ENCODE measurements around the gene MANBA. TPM values are rescaled to one million over a fixed set of nuclear protein-coding genes. Genes with fewer than 3 reads are reported as not detected.
"Not testable (repeated sequence)": the region's sequence is repeated elsewhere in the genome, so short reads cannot be mapped to it uniquely, and the experiment has no call there.

The MANBA gene
- polyA plus RNA-seq, 1 donor, result 25.3 TPM

- 100% methylated on average over 1 of the region's 1 CpG for WGBS (ENCODE audit: insufficient coverage, low lambda C conversion rate)
- not testable (repeated sequence) for H3K4me1 ChIP-seq (ENCODE audit: control insufficient read depth, insufficient read depth, low read length); H3K36me3 ChIP-seq (ENCODE audit: control insufficient read depth, insufficient read depth, low read length); H3K27ac ChIP-seq (ENCODE audit: low read length); H3K9me3 ChIP-seq (ENCODE audit: control insufficient read depth, low read depth, low read length); H3K27me3 ChIP-seq (ENCODE audit: control insufficient read depth, insufficient read depth, low read length); DNase-seq; H3K4me3 ChIP-seq (ENCODE audit: low read length)
These were observed 51.7 kb downstream of the MANBA start for GRCh38 chr4:102709060-102709459.

DNA sequence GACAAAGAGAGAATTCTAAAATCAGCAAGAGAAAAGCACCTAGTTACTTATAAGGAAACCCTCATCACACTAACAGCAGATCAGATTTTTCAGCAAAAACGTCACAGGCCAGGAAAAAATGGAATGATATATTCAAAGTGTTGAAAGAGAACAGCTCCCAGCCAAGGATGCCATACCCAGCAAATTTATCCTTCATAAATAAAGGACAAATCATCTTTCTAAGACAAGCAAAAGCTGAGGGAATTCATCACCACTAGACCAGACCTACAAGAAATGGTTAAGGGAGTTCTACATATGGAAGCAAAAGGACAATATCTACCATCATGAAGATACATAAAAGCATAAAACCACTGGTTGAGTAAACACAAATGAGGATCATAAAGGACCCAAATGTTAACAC is 53.6 kb downstream of the MANBA start:
- no peak for DNase-seq
- Histone ChIP-seq H3K9me3 (ENCODE audit: control insufficient read depth, low read depth, low read length) (no peaks in the 10 kb centered on the region), H3K27me3 (ENCODE audit: control insufficient read depth, insufficient read depth, low read length) (no peaks in the 10 kb centered on the region), H3K27ac (ENCODE audit: low read length) (no peak overlapping the region), H3K4me1 (ENCODE audit: control insufficient read depth, insufficient read depth, low read length) (no peaks in the 10 kb centered on the region), H3K4me3 (ENCODE audit: low read length) (no peak overlapping the region), H3K36me3 (ENCODE audit: control insufficient read depth, insufficient read depth, low read length) (peaks cover 4% of the 10 kb centered on the region)
- 83% methylated on average over 1 of the region's 1 CpG for WGBS (ENCODE audit: insufficient coverage, low lambda C conversion rate)

GRCh38 chr4:102705391-102705935 is 55.3 kb downstream of the MANBA start:
- DNase-seq, result no peak
- no peaks in the 10 kb centered on the region for H3K9me3 ChIP-seq (ENCODE audit: control insufficient read depth, low read depth, low read length)
- H3K27ac ChIP-seq (ENCODE audit: low read length), result no peak overlapping the region
- H3K4me1 ChIP-seq (ENCODE audit: control insufficient read depth, insufficient read depth, low read length), result no peaks in the 10 kb centered on the region
- H3K4me3 ChIP-seq (ENCODE audit: low read length), result no peak overlapping the region
- H3K27me3 ChIP-seq (ENCODE audit: control insufficient read depth, insufficient read depth, low read length), result no peaks in the 10 kb centered on the region
- peaks cover 4% of the 10 kb centered on the region for H3K36me3 ChIP-seq (ENCODE audit: control insufficient read depth, insufficient read depth, low read length)
- WGBS (ENCODE audit: insufficient coverage, low lambda C conversion rate), result no CpG with 5 or more reads among the region's 1 CpG

DNA sequence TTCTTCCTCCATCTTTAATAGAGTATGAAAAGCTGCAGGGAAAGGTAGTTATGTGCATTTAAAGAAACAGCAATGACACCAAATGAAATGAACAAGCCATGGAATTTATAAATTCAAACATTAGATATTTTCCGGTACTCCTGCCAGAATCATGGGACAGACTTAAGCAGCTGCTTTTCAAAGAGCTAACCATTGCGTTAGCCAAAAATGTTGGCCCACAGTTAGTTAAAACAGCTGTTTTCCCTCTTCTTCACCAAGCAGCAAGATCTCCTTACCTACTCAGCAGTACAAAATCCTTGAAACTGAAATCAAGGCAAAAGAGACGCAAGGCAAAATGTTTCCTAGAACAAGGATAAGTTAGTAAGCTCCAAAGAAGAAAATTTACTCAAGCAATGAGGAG is 64.0 kb downstream of the MANBA start:
- WGBS (ENCODE audit: insufficient coverage, low lambda C conversion rate), result no CpG with 5 or more reads among the region's 3 CpGs
- H3K9me3 ChIP-seq (ENCODE audit: control insufficient read depth, low read depth, low read length), result no peaks in the 10 kb centered on the region
- no peak overlapping the region for H3K27ac ChIP-seq (ENCODE audit: low read length)
- no peaks in the 10 kb centered on the region for H3K4me1 ChIP-seq (ENCODE audit: control insufficient read depth, insufficient read depth, low read length)
- peaks cover 5% of the 10 kb centered on the region for H3K36me3 ChIP-seq (ENCODE audit: control insufficient read depth, insufficient read depth, low read length)
- no peak overlapping the region for H3K4me3 ChIP-seq (ENCODE audit: low read length)
- DNase-seq, result no peak
- no peaks in the 10 kb centered on the region for H3K27me3 ChIP-seq (ENCODE audit: control insufficient read depth, insufficient read depth, low read length)

GRCh38 chr4:102694791-102695190 is 66.0 kb downstream of the MANBA start:
- no peak for DNase-seq
- no CpG with 5 or more reads among the region's 3 CpGs for WGBS (ENCODE audit: insufficient coverage, low lambda C conversion rate)
- H3K4me1 ChIP-seq (ENCODE audit: control insufficient read depth, insufficient read depth, low read length), result no peaks in the 10 kb centered on the region

GRCh38 chr4:102693861-102694260 is 66.9 kb downstream of the MANBA start:
- Histone ChIP-seq H3K27ac (ENCODE audit: low read length) (no peak overlapping the region), H3K36me3 (ENCODE audit: control insufficient read depth, insufficient read depth, low read length) (peaks cover 5% of the 10 kb centered on the region), H3K4me3 (ENCODE audit: low read length) (no peak overlapping the region), H3K27me3 (ENCODE audit: control insufficient read depth, insufficient read depth, low read length) (no peaks in the 10 kb centered on the region), H3K9me3 (ENCODE audit: control insufficient read depth, low read depth, low read length) (no peaks in the 10 kb centered on the region), H3K4me1 (ENCODE audit: control insufficient read depth, insufficient read depth, low read length) (no peaks in the 10 kb centered on the region)
- no peak for DNase-seq
- WGBS (ENCODE audit: insufficient coverage, low lambda C conversion rate), result no CpG with 5 or more reads among the region's 5 CpGs

More at GRCh38 chr4:102694791-102695190, 66.0 kb downstream of the MANBA start:
- Histone ChIP-seq H3K36me3 (ENCODE audit: control insufficient read depth, insufficient read depth, low read length) (peaks cover 5% of the 10 kb centered on the region), H3K27ac (ENCODE audit: low read length) (no peak overlapping the region), H3K9me3 (ENCODE audit: control insufficient read depth, low read depth, low read length) (no peaks in the 10 kb centered on the region), H3K4me3 (ENCODE audit: low read length) (no peak overlapping the region), H3K27me3 (ENCODE audit: control insufficient read depth, insufficient read depth, low read length) (no peaks in the 10 kb centered on the region)

DNA sequence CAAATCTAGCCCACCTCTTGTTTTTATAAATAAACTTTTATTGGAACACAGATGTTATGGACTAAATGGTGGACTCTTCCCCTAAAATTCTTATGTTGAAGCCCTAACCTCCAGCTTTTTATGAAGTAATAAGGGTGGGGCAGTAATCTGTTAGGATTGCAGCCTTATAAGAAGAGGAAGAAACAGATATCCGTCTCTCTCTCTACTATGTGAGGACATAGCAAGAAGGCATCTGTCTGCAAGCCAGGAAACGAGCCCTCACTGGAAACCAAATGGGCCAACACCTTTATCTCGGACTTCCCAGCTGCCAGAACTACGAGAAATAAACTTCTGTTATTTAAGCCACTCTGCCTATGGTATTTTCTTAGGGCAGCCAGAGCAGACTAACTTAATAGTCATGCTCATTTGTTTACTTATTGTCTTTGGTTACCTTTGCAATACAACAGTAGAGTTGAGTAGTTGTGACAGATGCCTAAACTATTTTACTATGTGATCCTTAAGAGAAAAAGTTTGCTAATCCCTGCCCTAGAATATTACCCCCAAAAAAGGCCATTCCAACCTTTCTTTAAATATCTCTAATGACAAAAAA is 67.4 kb downstream of the MANBA start:
- Histone ChIP-seq H3K4me3 (ENCODE audit: low read length) (no peak overlapping the region), H3K36me3 (ENCODE audit: control insufficient read depth, insufficient read depth, low read length) (peaks cover 5% of the 10 kb centered on the region), H3K4me1 (ENCODE audit: control insufficient read depth, insufficient read depth, low read length) (no peaks in the 10 kb centered on the region), H3K9me3 (ENCODE audit: control insufficient read depth, low read depth, low read length) (no peaks in the 10 kb centered on the region), H3K27me3 (ENCODE audit: control insufficient read depth, insufficient read depth, low read length) (no peaks in the 10 kb centered on the region), H3K27ac (ENCODE audit: low read length) (no peak overlapping the region)
- DNase-seq, result no peak
- 100% methylated on average over 2 of the region's 4 CpGs for WGBS (ENCODE audit: insufficient coverage, low lambda C conversion rate)

DNA sequence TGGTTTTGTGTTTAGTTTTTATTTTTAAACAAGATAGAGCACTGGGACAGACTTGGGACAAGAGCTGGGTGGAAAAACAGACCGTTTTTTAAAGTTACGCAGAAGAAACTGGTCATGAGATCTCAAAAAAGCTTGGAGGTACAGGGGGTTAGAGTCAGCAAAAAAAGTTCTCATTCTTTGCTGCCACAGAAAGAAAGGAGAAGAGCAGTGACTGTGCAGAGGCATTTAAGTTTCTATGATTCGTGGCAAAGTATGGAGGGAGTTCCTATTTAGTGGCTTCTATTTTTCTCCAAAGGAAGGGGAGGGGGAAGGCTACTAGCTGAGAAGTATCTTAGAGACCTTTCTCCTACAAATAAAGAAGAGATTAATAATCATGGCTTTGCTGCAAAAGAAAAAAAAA is 68.3 kb downstream of the MANBA start:
- H3K36me3 ChIP-seq (ENCODE audit: control insufficient read depth, insufficient read depth, low read length), result peaks cover 5% of the 10 kb centered on the region
- DNase-seq, result no peak
- H3K9me3 ChIP-seq (ENCODE audit: control insufficient read depth, low read depth, low read length), result no peaks in the 10 kb centered on the region
- H3K4me3 ChIP-seq (ENCODE audit: low read length), result no peak overlapping the region
- 100% methylated on average over 1 of the region's 3 CpGs for WGBS (ENCODE audit: insufficient coverage, low lambda C conversion rate)
- H3K27ac ChIP-seq (ENCODE audit: low read length), result no peak overlapping the region
- no peaks in the 10 kb centered on the region for H3K27me3 ChIP-seq (ENCODE audit: control insufficient read depth, insufficient read depth, low read length)
- no peaks in the 10 kb centered on the region for H3K4me1 ChIP-seq (ENCODE audit: control insufficient read depth, insufficient read depth, low read length)

DNA sequence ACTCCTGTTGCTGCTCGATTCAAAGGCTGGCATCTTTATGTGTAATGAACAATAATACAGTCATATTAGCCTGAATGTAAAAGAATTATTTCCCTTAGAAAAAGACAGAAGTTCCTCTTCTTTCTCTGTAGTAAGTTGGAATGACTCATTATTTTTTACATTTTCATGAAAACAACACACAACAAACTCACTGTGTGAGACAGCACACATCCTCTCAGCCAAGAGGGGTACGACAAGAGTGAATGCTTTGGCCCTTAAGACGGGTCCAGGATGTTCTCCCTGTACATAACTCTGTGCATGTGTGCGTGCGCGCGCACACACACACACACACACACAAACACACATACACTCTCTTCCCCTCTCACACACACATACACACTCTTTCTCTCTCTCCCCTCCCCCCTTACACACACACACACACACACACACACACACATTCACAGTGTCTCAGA is 72.8 kb downstream of the MANBA start:
- Histone ChIP-seq H3K36me3 (ENCODE audit: control insufficient read depth, insufficient read depth, low read length) (no peaks in the 10 kb centered on the region), H3K4me3 (ENCODE audit: low read length) (no peak overlapping the region), H3K9me3 (ENCODE audit: control insufficient read depth, low read depth, low read length) (no peaks in the 10 kb centered on the region), H3K4me1 (ENCODE audit: control insufficient read depth, insufficient read depth, low read length) (no peaks in the 10 kb centered on the region), H3K27ac (ENCODE audit: low read length) (no peak overlapping the region), H3K27me3 (ENCODE audit: control insufficient read depth, insufficient read depth, low read length) (no peaks in the 10 kb centered on the region)
- no CpG with 5 or more reads among the region's 7 CpGs for WGBS (ENCODE audit: insufficient coverage, low lambda C conversion rate)
- no peak for DNase-seq

DNA sequence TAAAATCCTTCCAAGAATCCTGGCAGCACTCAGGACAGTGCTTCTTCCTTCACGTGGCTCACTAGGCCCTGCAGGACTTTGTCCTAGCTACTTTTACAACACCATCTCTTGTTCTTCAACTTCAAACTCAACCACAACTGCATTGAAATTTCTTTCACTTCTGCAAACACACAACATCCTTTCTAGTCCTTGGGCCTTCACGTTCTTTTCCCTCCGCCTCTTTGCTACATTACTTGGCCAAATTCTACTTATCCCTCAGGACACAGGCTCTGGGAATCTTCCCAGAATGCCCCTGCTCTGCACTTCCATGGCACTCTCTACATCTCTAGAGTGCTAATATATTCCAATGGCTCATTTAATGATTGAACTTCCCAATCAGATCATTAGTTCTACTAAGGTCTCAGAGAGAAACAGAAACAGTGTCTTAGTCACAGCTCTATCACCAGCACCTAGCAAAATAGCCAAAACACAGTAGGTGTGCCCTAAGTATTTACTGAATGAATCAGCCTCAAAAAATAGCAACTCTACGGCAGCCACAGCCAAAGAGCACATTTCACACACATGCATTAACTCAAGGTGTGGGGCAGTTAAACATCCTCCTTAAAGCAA is 73.3 kb downstream of the MANBA start:
- no peaks in the 10 kb centered on the region for H3K9me3 ChIP-seq (ENCODE audit: control insufficient read depth, low read depth, low read length)
- H3K27me3 ChIP-seq (ENCODE audit: control insufficient read depth, insufficient read depth, low read length), result no peaks in the 10 kb centered on the region
- 73% methylated on average over 3 of the region's 4 CpGs for WGBS (ENCODE audit: insufficient coverage, low lambda C conversion rate)
- H3K4me3 ChIP-seq (ENCODE audit: low read length), result no peak overlapping the region
- H3K27ac ChIP-seq (ENCODE audit: low read length), result no peak overlapping the region
- H3K36me3 ChIP-seq (ENCODE audit: control insufficient read depth, insufficient read depth, low read length), result no peaks in the 10 kb centered on the region
- H3K4me1 ChIP-seq (ENCODE audit: control insufficient read depth, insufficient read depth, low read length), result no peaks in the 10 kb centered on the region
- DNase-seq, result peak in 1 of 2 donors; percentile 17

GRCh38 chr4:102685768-102686167 is 75.0 kb downstream of the MANBA start:
- Histone ChIP-seq H3K27me3 (ENCODE audit: control insufficient read depth, insufficient read depth, low read length) (no peaks in the 10 kb centered on the region), H3K4me3 (ENCODE audit: low read length) (no peak overlapping the region), H3K36me3 (ENCODE audit: control insufficient read depth, insufficient read depth, low read length) (peaks cover 4% of the 10 kb centered on the region), H3K9me3 (ENCODE audit: control insufficient read depth, low read depth, low read length) (no peaks in the 10 kb centered on the region), H3K4me1 (ENCODE audit: control insufficient read depth, insufficient read depth, low read length) (no peaks in the 10 kb centered on the region), H3K27ac (ENCODE audit: low read length) (no peak overlapping the region)
- no peak for DNase-seq
- WGBS (ENCODE audit: insufficient coverage, low lambda C conversion rate), result no CpG with 5 or more reads among the region's 3 CpGs
